ENCODE measurements around the gene OSBP2.

Gene OSBP2

DNA sequence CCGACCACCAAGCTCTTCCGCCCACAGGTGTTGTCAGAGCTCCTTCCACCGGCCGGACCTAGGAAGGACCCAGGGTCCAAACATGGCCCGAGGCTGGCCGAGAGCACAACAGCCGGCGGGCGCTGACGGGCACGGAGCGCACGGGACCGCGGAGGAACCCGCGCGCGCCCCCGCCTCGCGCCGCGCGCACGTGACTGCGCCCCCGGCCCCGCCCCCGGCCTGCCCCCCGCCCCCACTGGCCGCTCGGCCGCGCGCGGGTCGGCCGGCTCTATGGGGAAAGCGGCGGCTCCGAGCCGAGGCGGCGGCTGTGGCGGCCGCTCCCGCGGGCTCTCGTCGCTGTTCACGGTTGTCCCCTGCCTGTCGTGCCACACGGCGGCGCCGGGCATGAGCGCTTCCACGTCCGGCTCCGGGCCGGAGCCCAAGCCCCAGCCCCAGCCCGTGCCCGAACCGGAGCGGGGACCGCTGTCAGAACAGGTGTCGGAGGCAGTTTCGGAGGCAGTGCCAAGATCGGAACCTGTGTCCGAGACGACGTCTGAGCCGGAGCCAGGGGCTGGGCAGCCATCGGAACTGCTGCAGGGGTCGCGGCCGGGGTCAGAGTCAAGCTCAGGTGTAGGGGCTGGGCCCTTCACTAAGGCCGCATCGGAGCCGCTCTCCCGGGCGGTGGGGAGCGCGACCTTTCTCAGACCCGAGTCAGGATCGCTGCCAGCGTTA, at the start of gene OSBP2:
Gene OSBP2, plus strand, starts transcription at position 235 of the 711 bp plus-strand sequence. Its CDS starts 36 bp downstream, at position 271.
- peak; percentile 21 to 40 for DNase-seq

DNA sequence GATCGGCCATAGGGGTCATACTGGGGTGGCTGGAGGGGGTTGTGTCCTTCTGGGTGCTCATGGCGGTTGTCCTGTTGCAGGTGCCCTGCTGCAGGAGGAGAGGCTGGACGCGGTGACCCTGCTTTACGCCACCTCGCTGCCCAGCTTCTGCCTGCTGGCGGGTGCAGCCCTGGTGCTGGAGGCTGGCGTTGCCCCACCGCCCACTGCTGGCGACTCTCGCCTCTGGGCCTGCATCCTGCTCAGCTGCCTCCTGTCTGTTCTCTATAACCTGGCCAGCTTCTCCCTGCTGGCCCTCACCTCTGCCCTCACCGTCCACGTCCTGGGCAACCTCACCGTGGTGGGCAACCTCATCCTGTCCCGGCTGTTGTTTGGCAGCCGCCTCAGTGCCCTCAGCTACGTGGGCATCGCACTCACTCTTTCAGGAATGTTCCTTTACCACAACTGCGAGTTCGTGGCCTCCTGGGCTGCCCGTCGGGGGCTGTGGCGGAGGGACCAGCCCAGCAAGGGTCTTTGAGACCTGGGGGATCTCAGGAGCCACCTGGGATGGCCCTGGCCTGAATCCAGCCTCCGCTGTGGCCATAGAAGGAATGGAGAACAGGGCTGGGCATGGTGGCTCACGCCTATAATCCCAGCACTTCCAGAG, 48.0 kb upstream of the OSBP2 start:
- Mint-ChIP-seq H3K9me3 (no peaks in the 10 kb centered on the region), H3K4me1 (peaks cover 62% of the 10 kb centered on the region), H3K27me3 (no peaks in the 10 kb centered on the region), H3K4me3 (no peak overlapping the region), H3K27ac (no peak overlapping the region)
- ATAC-seq (no peak), DNase-seq (no peak)

More for the DNA sequence above, at the start of gene OSBP2:
- H3K27me3 Mint-ChIP-seq = peaks cover 24% of the 10 kb centered on the region
- H3K4me1 Mint-ChIP-seq = peaks cover 21% of the 10 kb centered on the region
- H3K4me3 Mint-ChIP-seq = peak within 1 kb of the TSS; percentile 87 to 92
- peak within 1 kb of the TSS; percentile 87 to 95 for H3K27ac Mint-ChIP-seq
- peak; percentile 77 for ATAC-seq
- H3K9me3 Mint-ChIP-seq = no peaks in the 10 kb centered on the region

DNA sequence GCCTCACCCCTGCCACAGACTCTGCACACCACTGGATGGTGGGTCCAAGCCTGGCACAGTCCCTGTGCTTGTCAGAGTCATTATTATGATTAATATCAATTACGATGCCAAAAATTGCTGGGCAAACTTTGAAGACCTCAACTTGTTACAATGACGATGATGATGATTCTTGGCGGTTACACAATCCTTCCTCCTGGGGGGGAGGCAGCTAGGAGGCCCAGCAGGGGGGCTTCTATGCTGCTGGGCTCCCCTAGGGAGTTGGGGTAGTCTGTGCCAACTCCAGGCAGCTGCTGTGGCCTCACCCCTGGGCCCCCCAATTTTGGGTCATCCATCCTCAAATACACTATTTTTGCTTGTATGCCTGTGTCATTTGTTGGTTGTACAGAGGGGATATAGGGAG, 47.1 kb upstream of the OSBP2 start:
- peaks cover 65% of the 10 kb centered on the region for H3K4me1 Mint-ChIP-seq
- no peak overlapping the region for H3K4me3 Mint-ChIP-seq
- no peaks in the 10 kb centered on the region for H3K27me3 Mint-ChIP-seq
- ATAC-seq = no peak
- DNase-seq = no peak
- H3K27ac Mint-ChIP-seq = no peak overlapping the region
- H3K9me3 Mint-ChIP-seq = no peaks in the 10 kb centered on the region

GRCh38 chr22:30648825-30649224, 45.8 kb upstream of the OSBP2 start:
- no peaks in the 10 kb centered on the region for H3K9me3 Mint-ChIP-seq
- peak overlapping the region in 1 of 2 donors; percentile 10 for H3K4me3 Mint-ChIP-seq
- DNase-seq (no peak), ATAC-seq (no peak)
- H3K27me3 Mint-ChIP-seq = no peaks in the 10 kb centered on the region
- H3K27ac Mint-ChIP-seq = peak overlapping the region; percentile 92 to 94
- peaks cover 60% of the 10 kb centered on the region for H3K4me1 Mint-ChIP-seq

DNA sequence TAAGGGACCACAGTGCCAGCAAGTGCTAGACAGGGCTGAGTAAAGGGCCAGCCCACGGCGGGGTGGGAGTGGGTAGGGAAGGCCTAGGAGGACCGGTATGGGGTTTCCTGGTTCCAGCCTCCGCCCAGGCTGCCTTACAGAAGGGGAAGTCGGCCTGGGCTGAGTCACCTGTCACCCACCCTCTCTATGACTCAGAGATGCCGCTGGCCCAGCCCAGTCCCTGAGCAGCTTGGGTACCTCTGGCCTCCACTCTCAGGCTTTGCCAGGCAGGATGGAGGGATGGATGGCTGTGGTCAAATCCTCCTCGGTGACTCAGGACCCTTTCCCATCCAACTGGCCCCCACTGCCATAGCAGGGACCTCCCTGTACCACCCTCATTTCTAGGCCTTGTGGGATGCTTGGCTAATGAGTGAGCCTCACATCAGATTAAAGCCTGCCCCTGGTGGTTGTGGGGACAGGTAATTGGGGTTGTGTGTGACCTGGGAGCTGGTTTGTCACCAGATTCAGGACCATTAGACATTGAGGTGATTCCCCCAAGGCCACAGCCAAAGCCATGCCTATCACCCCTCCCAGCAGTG, 45.2 kb upstream of the OSBP2 start:
- Mint-ChIP-seq H3K27me3 (no peaks in the 10 kb centered on the region), H3K4me1 (peaks cover 54% of the 10 kb centered on the region), H3K27ac (peak overlapping the region; percentile 92 to 94), H3K4me3 (peak overlapping the region; percentile 10 to 39), H3K9me3 (no peaks in the 10 kb centered on the region)
- DNase-seq (peak; percentile 70 to 83), ATAC-seq (peak; percentile 99)

DNA sequence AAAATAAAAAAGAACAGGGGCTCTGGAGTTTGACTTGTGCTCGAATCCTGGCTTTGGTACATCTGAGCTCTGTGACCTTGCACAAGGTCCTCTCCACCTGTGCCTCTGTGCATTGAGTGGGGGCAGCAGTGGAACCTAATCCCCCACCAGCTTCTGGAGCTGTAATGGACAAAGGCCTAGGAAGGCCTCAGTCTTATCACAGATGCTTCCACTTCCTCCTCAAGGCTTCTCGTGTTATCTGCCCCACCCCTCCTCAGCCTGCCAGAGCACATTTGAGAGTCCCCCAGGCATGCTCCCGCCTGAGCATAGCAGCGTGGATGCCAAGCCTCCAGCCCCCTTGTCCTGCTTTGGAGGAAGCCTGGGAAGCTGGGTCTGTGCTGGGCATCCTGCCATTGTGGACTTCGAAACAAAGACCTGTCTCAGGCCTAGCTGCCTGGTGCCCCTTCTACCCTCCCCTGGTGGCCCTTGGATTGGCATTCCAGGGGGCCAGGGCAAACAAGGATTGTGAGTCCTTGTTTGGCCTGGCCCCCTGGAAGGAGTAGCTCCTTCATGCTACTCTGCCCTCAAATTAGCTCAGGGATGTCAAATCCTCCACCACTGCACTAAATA, 44.1 kb upstream of the OSBP2 start:
- H3K4me3 Mint-ChIP-seq = no peak overlapping the region
- no peaks in the 10 kb centered on the region for H3K27me3 Mint-ChIP-seq
- ATAC-seq (no peak), DNase-seq (no peak)
- peak overlapping the region in 1 of 2 donors; percentile 71 for H3K27ac Mint-ChIP-seq
- peaks cover 48% of the 10 kb centered on the region for H3K4me1 Mint-ChIP-seq
- no peaks in the 10 kb centered on the region for H3K9me3 Mint-ChIP-seq

GRCh38 chr22:30652852-30653251, 41.8 kb upstream of the OSBP2 start:
- Mint-ChIP-seq H3K9me3 (no peaks in the 10 kb centered on the region), H3K4me1 (peaks cover 48% of the 10 kb centered on the region), H3K27ac (no peak overlapping the region), H3K4me3 (no peak overlapping the region), H3K27me3 (no peaks in the 10 kb centered on the region)
- no peak for DNase-seq
- ATAC-seq = no peak

- no peak for DNase-seq
- peaks cover 33% of the 10 kb centered on the region for H3K4me1 Mint-ChIP-seq
- H3K9me3 Mint-ChIP-seq = no peaks in the 10 kb centered on the region
- ATAC-seq = no peak
- H3K27ac Mint-ChIP-seq = peak overlapping the region in 1 of 2 donors; percentile 43
- no peaks in the 10 kb centered on the region for H3K27me3 Mint-ChIP-seq
- no peak overlapping the region for H3K4me3 Mint-ChIP-seq
Measured at GRCh38 chr22:30654361-30654760, 40.3 kb upstream of the OSBP2 start.

GRCh38 chr22:30655532-30655931, 39.1 kb upstream of the OSBP2 start:
- no peak overlapping the region for H3K4me3 Mint-ChIP-seq
- peak overlapping the region in 1 of 2 donors; percentile 40 for H3K27ac Mint-ChIP-seq
- H3K4me1 Mint-ChIP-seq = peaks cover 21% of the 10 kb centered on the region
- H3K27me3 Mint-ChIP-seq = no peaks in the 10 kb centered on the region
- H3K9me3 Mint-ChIP-seq = no peaks in the 10 kb centered on the region
- ATAC-seq (no peak), DNase-seq (no peak)

DNA sequence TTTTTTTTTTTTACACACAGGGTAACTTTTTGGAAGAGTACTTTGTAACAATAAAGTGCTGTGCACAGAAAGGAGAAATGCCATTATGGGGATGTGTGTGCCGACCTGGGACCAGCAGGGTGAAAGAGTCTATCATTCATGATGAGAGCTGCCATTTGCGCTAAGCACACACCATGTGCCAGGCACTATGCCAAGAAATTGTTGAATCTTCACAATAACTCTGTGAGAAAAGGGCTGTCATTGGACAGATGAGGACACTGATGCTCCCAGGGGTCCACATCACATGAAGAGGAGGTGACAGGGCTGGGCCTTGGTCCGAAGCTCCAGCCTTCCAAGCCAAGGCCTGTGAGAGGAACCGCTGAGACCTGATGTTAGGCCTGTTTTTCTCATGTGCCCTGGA, 32.6 kb upstream of the OSBP2 start:
- Mint-ChIP-seq H3K9me3 (no peaks in the 10 kb centered on the region), H3K4me3 (no peak overlapping the region), H3K4me1 (peaks cover 16% of the 10 kb centered on the region), H3K27ac (no peak overlapping the region), H3K27me3 (no peaks in the 10 kb centered on the region)
- DNase-seq (no peak), ATAC-seq (no peak)

DNA sequence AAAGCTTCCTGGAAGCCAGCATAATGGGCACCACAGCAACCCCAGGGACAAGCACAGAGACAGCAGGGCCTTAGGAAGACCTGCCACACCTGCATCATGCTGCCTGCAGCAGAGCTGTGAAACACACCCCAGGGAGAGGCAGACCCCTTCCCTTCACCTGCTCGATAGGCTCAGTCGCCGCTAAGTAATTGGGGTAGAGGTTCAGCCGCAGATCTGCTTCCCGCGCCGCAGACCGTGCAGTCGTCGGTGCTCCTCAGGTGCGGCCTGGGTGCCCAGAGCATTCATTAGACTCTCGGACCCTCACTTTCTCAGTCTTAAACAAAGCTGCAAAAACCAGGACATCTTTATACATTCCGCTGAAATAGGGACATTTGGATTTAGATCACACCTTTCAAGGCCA, 29.9 kb upstream of the OSBP2 start:
- peaks cover 26% of the 10 kb centered on the region for H3K4me1 Mint-ChIP-seq
- no peak overlapping the region for H3K4me3 Mint-ChIP-seq
- no peak overlapping the region for H3K27ac Mint-ChIP-seq
- DNase-seq (no peak), ATAC-seq (no peak)
- no peaks in the 10 kb centered on the region for H3K9me3 Mint-ChIP-seq
- peaks cover 10% of the 10 kb centered on the region for H3K27me3 Mint-ChIP-seq

DNA sequence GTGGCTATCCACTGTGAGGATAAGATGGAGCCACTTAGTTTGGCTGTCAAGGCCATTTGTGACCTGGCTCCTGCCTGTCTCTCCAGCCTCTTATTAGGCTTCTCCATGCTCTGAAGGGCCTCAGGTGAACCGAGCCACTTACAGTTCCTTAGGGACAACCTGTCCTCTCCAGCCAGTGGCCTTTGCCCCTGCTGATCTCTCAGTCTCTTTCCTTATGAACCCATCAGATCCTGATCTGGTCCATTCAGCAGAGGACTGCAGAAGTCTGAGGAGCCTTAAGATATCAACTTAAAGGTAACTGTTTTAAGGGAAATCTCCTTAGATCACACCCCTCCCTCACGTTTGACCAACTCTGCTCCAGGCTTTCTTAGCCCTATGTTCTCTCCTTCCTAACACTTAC, 29.4 kb upstream of the OSBP2 start:
- no peak overlapping the region for H3K4me3 Mint-ChIP-seq
- peaks cover 28% of the 10 kb centered on the region for H3K4me1 Mint-ChIP-seq
- peaks cover 10% of the 10 kb centered on the region for H3K27me3 Mint-ChIP-seq
- H3K27ac Mint-ChIP-seq = no peak overlapping the region
- H3K9me3 Mint-ChIP-seq = no peaks in the 10 kb centered on the region
- DNase-seq = no peak
- ATAC-seq = no peak

GRCh38 chr22:30665786-30666185, 28.9 kb upstream of the OSBP2 start:
- Mint-ChIP-seq H3K4me3 (peak overlapping the region in 1 of 2 donors; percentile 17), H3K4me1 (peaks cover 33% of the 10 kb centered on the region), H3K9me3 (no peaks in the 10 kb centered on the region), H3K27ac (no peak overlapping the region), H3K27me3 (peaks cover 10% of the 10 kb centered on the region)
- no peak for ATAC-seq
- no peak for DNase-seq

GRCh38 chr22:30667107-30667493, 27.6 kb upstream of the OSBP2 start:
- DNase-seq (peak in 1 of 2 donors; percentile 14), ATAC-seq (no peak)
- H3K27ac Mint-ChIP-seq = peak overlapping the region; percentile 63 to 81
- H3K27me3 Mint-ChIP-seq = peaks cover 10% of the 10 kb centered on the region
- H3K9me3 Mint-ChIP-seq = no peaks in the 10 kb centered on the region
- peak overlapping the region; percentile 92 to 99 for H3K4me3 Mint-ChIP-seq
- H3K4me1 Mint-ChIP-seq = peaks cover 33% of the 10 kb centered on the region

DNA sequence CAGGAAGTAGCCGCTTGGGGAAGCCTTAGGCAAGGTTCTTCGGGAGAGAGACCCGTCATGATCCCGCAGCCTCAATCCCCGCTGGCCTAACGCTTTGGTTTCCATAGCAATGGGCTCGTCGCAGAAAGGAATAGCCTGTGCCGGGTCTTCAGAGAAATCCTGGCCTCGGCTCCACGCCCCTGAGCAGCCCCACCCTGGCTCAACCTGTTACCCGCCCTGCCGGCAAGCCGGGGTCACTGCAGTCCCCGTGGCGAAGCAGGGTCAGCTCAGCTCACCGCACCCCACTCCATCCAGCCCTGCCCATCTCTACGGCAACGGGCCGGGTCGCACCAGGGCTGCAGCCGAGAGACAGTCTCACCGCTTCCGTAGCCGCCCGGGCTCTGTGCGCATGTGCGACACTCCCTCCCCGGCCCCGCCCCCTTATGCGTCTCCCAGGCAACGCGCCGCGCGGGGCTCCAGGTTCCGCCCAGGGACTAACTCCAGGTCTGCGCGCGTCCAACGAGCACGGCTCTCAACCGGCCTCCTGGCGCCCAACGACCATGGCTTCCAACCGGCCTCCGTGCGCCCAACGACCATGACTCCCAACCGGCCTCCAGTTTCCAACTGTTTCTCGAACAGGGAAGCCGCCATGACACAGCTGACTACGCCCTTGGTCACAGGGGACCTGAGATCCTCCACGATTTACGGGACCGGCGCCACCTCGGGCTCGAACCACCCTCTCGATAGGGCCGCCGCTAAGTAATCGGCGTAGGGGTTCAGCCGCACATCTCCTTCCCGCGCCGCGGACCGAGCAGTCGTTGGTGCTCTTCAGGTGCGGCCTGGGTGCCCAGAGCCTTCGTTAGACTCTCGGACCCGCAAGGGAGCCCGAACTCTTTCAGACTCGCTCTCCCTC, 26.9 kb upstream of the OSBP2 start, which contains the start of gene DUSP18:
Gene DUSP18, minus strand, starts transcription at position 382 of the 892 bp plus-strand sequence. CDS start 3,872 bp downstream, outside the sequence.
- Mint-ChIP-seq H3K9me3 (no peaks in the 10 kb centered on the region), H3K4me1 (peaks cover 33% of the 10 kb centered on the region), H3K27ac (peak within 1 kb of the TSS; percentile 63 to 81), H3K4me3 (peak within 1 kb of the TSS; percentile 92 to 99), H3K27me3 (peaks cover 10% of the 10 kb centered on the region)
- ATAC-seq (peak; percentile 97), DNase-seq (peak; percentile 90 to 93)

Measured in stimulated activated naive CD8-positive, alpha-beta T cell treated with anti-CD3 and anti-CD28 coated beads, Interleukin-15, amount 100 ng/mL, for 72 hours (primary cell).